Brain microvascular endothelial cell (primary cell): ENCODE results near the gene MUC7.
"Not testable (repeated sequence)": the region's sequence is repeated elsewhere in the genome, so short reads cannot be mapped to it uniquely, and the experiment has no call there.

Experiments
- DNase-seq: peaks from one replicate; pipeline ENCODE4 v3.0.0-alpha.2; 2020
- H3K27ac ChIP-seq: fragments of 250-450 bp; sonication (Bioruptor Pico); 2 replicates; pipeline ENCODE4 v1.5.1; 2020; ENCODE audit warnings: mild to moderate bottlenecking, moderate library complexity
- H3K27me3 ChIP-seq: fragments of 250-450 bp; sonication (Bioruptor Pico); replicated peaks from 2 replicates; pipeline ENCODE4 v1.5.1; 2020; ENCODE audit warnings: mild to moderate bottlenecking
- H3K36me3 ChIP-seq: fragments of 250-450 bp; sonication (Bioruptor Pico); replicated peaks from 2 replicates; pipeline ENCODE4 v1.5.1; 2020; ENCODE audit warnings: mild to moderate bottlenecking
- H3K4me3 ChIP-seq: 2 replicates; pipeline ENCODE4 v1.5.1; 2011; ENCODE audit warnings: low read depth, mild to moderate bottlenecking, control low read depth, low read length, moderate library complexity
- CTCF ChIP-seq: IDR thresholded peaks from 2 replicates; pipeline ENCODE4 v1.5.1; 2011; ENCODE audit warnings: low read depth, mild to moderate bottlenecking, moderate library complexity, low read length, control low read depth, inconsistent platforms; ENCODE audit errors: missing control alignments
- in situ Hi-C: cut with HindIII; loops from 2 replicates; pipeline ENCODE4 v1.10.0; 2017; ENCODE audit warnings: low sequenced_read_pairs, low pct_ligation_motif_present

The MUC7 gene

GRCh38 chr4:70449220-70449619 lies 22.8 kb upstream of the MUC7 start:
- no peaks in the 10 kb centered on the region for H3K36me3 ChIP-seq
- DNase-seq, result no peak
- in situ Hi-C loops, result no loop called here
- no peak for TF ChIP-seq CTCF
- no peak overlapping the region for H3K4me3 ChIP-seq
- H3K27ac ChIP-seq, result no peak overlapping the region
- no peaks in the 10 kb centered on the region for H3K27me3 ChIP-seq

- TF ChIP-seq CTCF, result no peak
- Histone ChIP-seq H3K4me3 (no peak overlapping the region), H3K27ac (no peak overlapping the region), H3K36me3 (no peaks in the 10 kb centered on the region), H3K27me3 (no peaks in the 10 kb centered on the region)
- no peak for DNase-seq
- in situ Hi-C loops, result no loop called here
These were observed 19.1 kb upstream of the MUC7 start for GRCh38 chr4:70452946-70453345.

- no peak overlapping the region for H3K4me3 ChIP-seq
- no peak for DNase-seq
- H3K27me3 ChIP-seq, result no peaks in the 10 kb centered on the region
- TF ChIP-seq CTCF, result no peak
- in situ Hi-C loops, result no loop called here
- H3K27ac ChIP-seq, result no peak overlapping the region
- no peaks in the 10 kb centered on the region for H3K36me3 ChIP-seq
These were observed 8.7 kb upstream of the MUC7 start for GRCh38 chr4:70463335-70463734.

GRCh38 chr4:70473679-70474078 lies 1.7 kb downstream of the MUC7 start:
- TF ChIP-seq CTCF, result no peak
- Histone ChIP-seq H3K27ac (no peak overlapping the region), H3K4me3 (no peak overlapping the region), H3K36me3 (no peaks in the 10 kb centered on the region), H3K27me3 (no peaks in the 10 kb centered on the region)
- DNase-seq, result no peak
- in situ Hi-C loops, result no loop called here

- no peak for DNase-seq
- Histone ChIP-seq H3K27me3 (no peaks in the 10 kb centered on the region), H3K4me3 (no peak overlapping the region), H3K27ac (no peak overlapping the region), H3K36me3 (no peaks in the 10 kb centered on the region)
- in situ Hi-C loops, result no loop called here
- no peak for TF ChIP-seq CTCF
These were observed 16.8 kb downstream of the MUC7 start for GRCh38 chr4:70488748-70489147.

- Histone ChIP-seq H3K27ac (no peak overlapping the region), H3K36me3 (no peaks in the 10 kb centered on the region), H3K4me3 (no peak overlapping the region), H3K27me3 (no peaks in the 10 kb centered on the region)
- DNase-seq, result no peak
- TF ChIP-seq CTCF, result no peak
- in situ Hi-C loops, result no loop called here
These were observed 24.2 kb downstream of the MUC7 start for GRCh38 chr4:70496231-70496630.

- H3K4me3 ChIP-seq, H3K27ac ChIP-seq, H3K36me3 ChIP-seq, H3K27me3 ChIP-seq, DNase-seq, in situ Hi-C loops: not testable (repeated sequence)
These were observed 29.8 kb downstream of the MUC7 start for GRCh38 chr4:70501838-70502237.
